H9 (cell line): Measurements from ENCODE around the gene SDK2. TPM values are rescaled to one million over a fixed set of nuclear protein-coding genes. Genes with fewer than 3 reads are reported as not detected.

ENCODE experiments used
- DNase-seq: peaks from one replicate; pipeline ENCODE4 v3.0.0-alpha.2; 2017
- H2AFZ ChIP-seq: one replicate; pipeline ENCODE4 v1.6.1; 2013; ENCODE audit warnings: mild to moderate bottlenecking, low read length, control low read depth, moderate library complexity
- H2AK5ac ChIP-seq: 2 replicates; pipeline ENCODE4 v1.6.1; 2013; ENCODE audit warnings: low read length, control low read depth, mixed read lengths; ENCODE audit not compliant: insufficient read length
- H2BK120ac ChIP-seq: one replicate; pipeline ENCODE4 v1.6.1; 2013; ENCODE audit warnings: low read depth, mild to moderate bottlenecking, low read length, control low read depth, inconsistent platforms; ENCODE audit not compliant: poor library complexity, severe bottlenecking
- H2BK12ac ChIP-seq: 2 replicates; pipeline ENCODE4 v1.6.1; 2013; ENCODE audit warnings: low read length, control low read depth, mixed read lengths, low read depth; ENCODE audit not compliant: insufficient read length
- H2BK15ac ChIP-seq: 2 replicates; pipeline ENCODE4 v1.6.1; 2013; ENCODE audit warnings: low read depth, low read length, control low read depth
- H2BK20ac ChIP-seq: one replicate; pipeline ENCODE4 v1.6.1; 2013; ENCODE audit warnings: low read depth, mild to moderate bottlenecking, low read length, control low read depth, inconsistent platforms; ENCODE audit not compliant: poor library complexity, severe bottlenecking
- H2BK5ac ChIP-seq: 2 replicates; pipeline ENCODE4 v1.6.1; 2013; ENCODE audit warnings: low read length, control low read depth, mixed read lengths; ENCODE audit not compliant: insufficient read length
- H3K14ac ChIP-seq: 2 replicates; pipeline ENCODE4 v1.6.1; 2013; ENCODE audit warnings: low read length, control low read depth; ENCODE audit not compliant: insufficient read depth
- H3K18ac ChIP-seq: 2 replicates; pipeline ENCODE4 v1.6.1; 2013; ENCODE audit warnings: low read depth, mild to moderate bottlenecking, mixed read lengths, low read length, control low read depth; ENCODE audit not compliant: insufficient read length
- H3K23ac ChIP-seq: 2 replicates; pipeline ENCODE4 v1.6.1; 2013; ENCODE audit warnings: low read length, control low read depth, mixed read lengths, low read depth; ENCODE audit not compliant: insufficient read length
- H3K23me2 ChIP-seq: 2 replicates; pipeline ENCODE4 v1.6.1; 2013; ENCODE audit warnings: low read depth, mild to moderate bottlenecking, mixed read lengths, low read length, control low read depth; ENCODE audit not compliant: insufficient read length, poor library complexity, severe bottlenecking
- H3K27ac ChIP-seq: 2 replicates; pipeline ENCODE4 v1.5.1; 2013; ENCODE audit warnings: low read length, control low read depth, mixed read lengths, low read depth; ENCODE audit not compliant: insufficient read length
- H3K27me3 ChIP-seq: 2 replicates; pipeline ENCODE4 v1.6.1; 2013; ENCODE audit warnings: low read length, control low read depth, inconsistent platforms; ENCODE audit not compliant: insufficient read depth
- H3K4ac ChIP-seq: 2 replicates; pipeline ENCODE4 v1.6.1; 2013; ENCODE audit warnings: low read depth, mild to moderate bottlenecking, control low read depth, inconsistent platforms, low read length, moderate library complexity
- H3K4me1 ChIP-seq: 2 replicates; pipeline ENCODE4 v1.6.1; 2013; ENCODE audit warnings: low read length, control low read depth, inconsistent platforms; ENCODE audit not compliant: insufficient read depth
- H3K4me2 ChIP-seq: 2 replicates; pipeline ENCODE4 v1.6.1; 2013; ENCODE audit warnings: low read length, control low read depth, mixed read lengths; ENCODE audit not compliant: insufficient read length, insufficient read depth
- H3K56ac ChIP-seq: 2 replicates; pipeline ENCODE4 v1.6.1; 2013; ENCODE audit warnings: low read depth, mild to moderate bottlenecking, mixed read lengths, low read length, control low read depth; ENCODE audit not compliant: insufficient read length
- H3K79me1 ChIP-seq: 2 replicates; pipeline ENCODE4 v1.6.1; 2013; ENCODE audit warnings: low read depth, mild to moderate bottlenecking, moderate library complexity, low read length, control low read depth, inconsistent platforms; ENCODE audit not compliant: insufficient read depth, poor library complexity, severe bottlenecking
- H3K79me2 ChIP-seq: 2 replicates; pipeline ENCODE4 v1.6.1; 2013; ENCODE audit warnings: low read length, control low read depth, inconsistent platforms; ENCODE audit not compliant: insufficient read depth
- H3K9ac ChIP-seq: 2 replicates; pipeline ENCODE4 v1.6.1; 2013; ENCODE audit warnings: low read length, control low read depth, mixed read lengths; ENCODE audit not compliant: insufficient read length; ENCODE audit errors: extremely low read depth
- H3K9me3 ChIP-seq: one replicate; pipeline ENCODE4 v1.6.1; 2013; ENCODE audit warnings: low read depth, low read length, inconsistent platforms; ENCODE audit not compliant: control insufficient read depth
- H3T11ph ChIP-seq: one replicate; pipeline ENCODE4 v1.6.1; 2013; ENCODE audit warnings: mild to moderate bottlenecking, low read length, control low read depth, inconsistent platforms
- H4K20me1 ChIP-seq: one replicate; pipeline ENCODE4 v1.6.1; 2013; ENCODE audit not compliant: control insufficient read depth, insufficient read length, insufficient read depth
- H4K5ac ChIP-seq: 2 replicates; pipeline ENCODE4 v1.6.1; 2013; ENCODE audit warnings: low read depth, mild to moderate bottlenecking, mixed read lengths, low read length, control low read depth; ENCODE audit not compliant: insufficient read length
- H4K8ac ChIP-seq: replicated peaks from 2 replicates; pipeline ENCODE4 v1.6.1; 2013; ENCODE audit warnings: low read length, control low read depth, mixed read lengths, low read depth; ENCODE audit not compliant: insufficient read length
- H4K91ac ChIP-seq: 2 replicates; pipeline ENCODE4 v1.6.1; 2013; ENCODE audit warnings: low read depth, mild to moderate bottlenecking, moderate library complexity, mixed read lengths, low read length, control low read depth; ENCODE audit not compliant: insufficient read length
- H3K27ac Mint-ChIP-seq, 3 experiments: 2 replicates in 2 of 3; 3 replicates in 1 of 3; pipeline ENCODE4 v1.8.0; 2020 to 2021; ENCODE audit warnings: mixed read lengths in 3 of 3, mild to moderate bottlenecking in 1 of 3, moderate library complexity in 1 of 3
- H3K27me3 Mint-ChIP-seq: 2 replicates; pipeline ENCODE4 v1.8.0; 2021; ENCODE audit warnings: low read depth, mild to moderate bottlenecking, moderate library complexity, mixed read lengths
- H3K36me3 Mint-ChIP-seq, 3 experiments: 2 replicates in 2 of 3; 3 replicates in 1 of 3; pipeline ENCODE4 v1.8.0; 2020 to 2021; ENCODE audit warnings: low read depth in 3 of 3, mixed read lengths in 3 of 3; ENCODE audit not compliant: insufficient read depth in 1 of 3
- H3K4me1 Mint-ChIP-seq, 2 experiments: 2 replicates each; pipeline ENCODE4 v1.8.0; 2020; ENCODE audit warnings: mixed read lengths in 2 of 2
- H3K4me3 Mint-ChIP-seq, 2 experiments: 2 replicates in 1 of 2; 3 replicates in 1 of 2; pipeline ENCODE4 v1.8.0; 2020 to 2021; ENCODE audit warnings: mild to moderate bottlenecking in 2 of 2, mixed read lengths in 2 of 2, moderate library complexity in 1 of 2
- H3K9me3 Mint-ChIP-seq, 2 experiments: 2 replicates in 1 of 2; 3 replicates in 1 of 2; pipeline ENCODE4 v1.8.0; 2020; ENCODE audit warnings: mild to moderate bottlenecking in 2 of 2, mixed read lengths in 2 of 2, moderate library complexity in 1 of 2
- CTCF ChIP-seq: fragments of 200-600 bp; sonication (generic); conservative IDR thresholded peaks from 3 replicates; pipeline ENCODE4 v1.8.0; 2021; ENCODE audit warnings: antibody characterized with exemption, mild to moderate bottlenecking
- WGBS: extraction: QIAGEN DNeasy Blood & Tissue Kit; methylation state at CpG from one replicate; pipeline ENCODE4 v1.1.7; 2013; ENCODE audit warnings: missing lambda C conversion rate, low lambda C conversion rate, mixed read lengths; ENCODE audit not compliant: insufficient read length; ENCODE audit errors: extremely low coverage; 5-methylcytosine and 5-hydroxymethylcytosine counted together
- total RNA-seq: library from RNA; stranded (reverse); gene quantifications from 2 replicates; pipeline ENCODE4 v1.2.1, GENCODE V29; 2021

The SDK2 gene
- total RNA-seq, 1 experiment from 2014 or later, result 9.1 TPM

- Mint-ChIP-seq H3K4me1 (peaks cover 60 to 65% of the 10 kb centered on the region in 2 experiments), H3K9me3 (peaks cover 0 to 4% of the 10 kb centered on the region in 2 experiments; a peak in 2 of 5 replicates)
Measured at GRCh38 chr17:73689596-73690275, 45.5 kb upstream of the SDK2 start.

More at GRCh38 chr17:73689596-73690275, 45.5 kb upstream of the SDK2 start:
- Histone ChIP-seq H2BK120ac (no peak overlapping the region), H3K4ac (no peak overlapping the region), H3K27me3 (no peaks in the 10 kb centered on the region), H3K9me3 (no peaks in the 10 kb centered on the region), H3K23ac (no peak overlapping the region), H2BK12ac (no peak overlapping the region), H3K9ac (no peak overlapping the region), H3K4me1 (peaks cover 13% of the 10 kb centered on the region), H3K23me2 (no peaks in the 10 kb centered on the region), H3K79me1 (no peaks in the 10 kb centered on the region), H4K91ac (no peak overlapping the region), H3K18ac (peak overlapping the region; percentile 34), H2BK5ac (no peak overlapping the region), H3K14ac (no peak overlapping the region), H3K4me2 (no peak overlapping the region), H3K27ac (no peak overlapping the region), H3T11ph (no peak overlapping the region), H2BK20ac (no peak overlapping the region), H2AK5ac (no peak overlapping the region), H3K79me2 (no peaks in the 10 kb centered on the region), H4K5ac (no peak overlapping the region), H3K56ac (no peak overlapping the region), H4K8ac (peak overlapping the region; percentile 35), H4K20me1 (no peaks in the 10 kb centered on the region), H2BK15ac (no peak overlapping the region), H2AFZ (no peak overlapping the region)
- H3K27me3 Mint-ChIP-seq, result peaks cover 15% of the 10 kb centered on the region
- peaks cover 0 to 5% (median 0%) of the 10 kb centered on the region in 3 experiments; a peak in 2 of 7 replicates for H3K36me3 Mint-ChIP-seq
- WGBS, result no CpG with 5 or more reads among the region's 13 CpGs
- no peak for TF ChIP-seq CTCF
- H3K4me3 Mint-ChIP-seq, result no peak overlapping the region
- H3K27ac Mint-ChIP-seq, result no peak overlapping the region
- no peak for DNase-seq
